Activated CD4-positive, alpha-beta T cell treated with anti-CD3 and anti-CD28 coated beads for 1 hour (primary cell): ENCODE results near the gene RPL10A.
"Not testable (repeated sequence)": the region's sequence is repeated elsewhere in the genome, so short reads cannot be mapped to it uniquely, and the experiment has no call there.

Experiments used
- DNase-seq: peaks from one replicate; pipeline ENCODE4 v3.0.0-alpha.2; 2020

Gene RPL10A

DNA sequence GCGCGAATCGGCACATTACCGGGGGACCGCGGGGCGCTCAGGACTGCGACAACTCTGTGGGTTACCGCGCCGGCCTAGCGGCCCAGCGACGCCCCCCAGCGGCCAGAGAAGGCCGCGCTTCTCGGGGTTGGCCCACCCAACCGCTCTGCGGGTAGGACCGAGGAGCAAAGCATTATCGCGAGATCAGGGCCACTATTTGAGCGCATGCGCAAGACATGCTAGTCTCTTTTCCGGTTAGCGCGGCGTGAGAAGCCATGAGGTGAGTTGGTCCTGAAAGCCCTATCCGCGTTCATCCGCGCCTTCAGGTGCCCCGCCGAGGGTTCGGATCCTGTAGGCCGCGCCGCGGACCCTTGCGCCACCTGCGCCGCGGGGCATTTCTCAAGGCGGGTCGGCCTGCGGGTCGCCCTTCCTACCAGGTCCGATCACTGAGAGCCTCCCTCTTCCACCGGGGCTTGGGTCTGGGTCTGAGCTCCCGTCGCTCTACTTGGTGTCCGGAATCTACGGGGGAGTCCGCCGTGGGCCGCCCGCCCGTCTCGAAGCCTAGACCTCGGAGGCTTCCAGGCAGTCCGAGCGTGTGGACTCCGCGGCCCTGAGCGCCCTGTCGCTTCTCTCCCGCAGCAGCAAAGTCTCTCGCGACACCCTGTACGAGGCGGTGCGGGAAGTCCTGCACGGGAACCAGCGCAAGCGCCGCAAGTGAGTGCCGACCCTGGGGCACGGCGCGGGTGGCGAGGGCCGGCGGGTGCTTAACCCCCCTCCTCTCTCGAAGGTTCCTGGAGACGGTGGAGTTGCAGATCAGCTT is at the start of gene RPL10A:
TSS of gene RPL10A (plus strand) at position 221 of the 799 bp plus-strand sequence. CDS start at position 255, 34 bp downstream.
- DNase-seq: peak; percentile 94

DNA sequence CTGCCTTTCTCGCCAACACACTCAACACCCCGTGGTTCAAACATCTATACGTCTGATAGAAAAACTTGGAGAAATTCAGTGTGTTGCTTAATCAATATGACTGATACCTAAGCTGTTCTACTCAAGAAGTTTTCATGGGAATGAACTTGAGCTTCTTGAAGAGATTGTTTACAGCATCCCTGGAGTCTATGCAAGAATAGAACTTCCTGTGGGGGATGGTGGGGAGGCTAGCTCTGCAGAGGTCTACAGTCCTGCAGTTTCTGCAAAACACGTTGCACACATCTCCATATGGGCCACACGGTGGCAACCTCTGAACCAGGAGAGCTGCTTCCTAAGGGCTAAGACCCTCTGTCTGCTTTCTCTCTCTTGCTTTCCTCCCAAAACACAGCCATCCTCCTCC is 48.8 kb upstream of the RPL10A start:
- no peak for DNase-seq

DNA sequence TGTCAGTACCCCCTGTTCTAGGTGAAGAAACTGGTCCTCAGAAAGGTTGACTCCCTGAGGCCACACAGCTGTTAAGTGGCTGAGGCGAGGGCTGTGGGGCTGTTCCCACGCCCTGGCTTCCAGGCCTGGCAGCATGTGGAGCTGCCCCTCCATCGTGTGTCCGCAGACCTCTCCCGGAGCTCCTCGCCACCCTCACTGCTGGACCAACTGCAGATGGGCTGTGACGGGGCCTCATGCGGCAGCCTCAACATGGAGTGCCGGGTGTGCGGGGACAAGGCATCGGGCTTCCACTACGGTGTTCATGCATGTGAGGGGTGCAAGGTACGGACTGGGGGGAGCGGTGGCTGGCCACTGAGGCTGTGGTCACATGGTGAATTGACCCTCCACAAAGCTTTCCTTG is 48.2 kb upstream of the RPL10A start:
- no peak for DNase-seq

GRCh38 chr6:35425284-35425683 is 42.9 kb upstream of the RPL10A start:
- no peak for DNase-seq

GRCh38 chr6:35426074-35426473 is 42.1 kb upstream of the RPL10A start:
- DNase-seq: no peak

- DNase-seq: no peak
These were observed 40.8 kb upstream of the RPL10A start for GRCh38 chr6:35427435-35427834.

DNA sequence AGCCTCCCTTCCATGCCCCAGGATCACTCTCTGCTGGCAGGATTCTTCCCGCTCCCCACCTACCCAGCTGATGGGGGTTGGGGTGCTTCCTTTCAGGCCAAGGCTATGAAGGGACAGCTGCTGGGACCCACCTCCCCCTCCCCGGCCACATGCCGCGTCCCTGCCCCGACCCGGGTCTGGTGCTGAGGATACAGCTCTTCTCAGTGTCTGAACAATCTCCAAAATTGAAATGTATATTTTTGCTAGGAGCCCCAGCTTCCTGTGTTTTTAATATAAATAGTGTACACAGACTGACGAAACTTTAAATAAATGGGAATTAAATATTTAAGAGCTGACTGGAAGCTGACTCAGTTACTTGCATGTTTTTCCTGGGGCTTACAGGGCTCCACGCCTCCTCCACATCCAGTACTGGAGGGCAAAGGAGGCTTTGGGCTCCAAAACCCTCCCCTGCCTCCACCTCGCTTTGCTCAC is 40.3 kb upstream of the RPL10A start:
- no peak for DNase-seq

GRCh38 chr6:35428421-35429149 is 39.6 kb upstream of the RPL10A start:
- DNase-seq: no peak

- no peak for DNase-seq
These were observed 38.7 kb upstream of the RPL10A start for GRCh38 chr6:35429463-35429862.

DNA sequence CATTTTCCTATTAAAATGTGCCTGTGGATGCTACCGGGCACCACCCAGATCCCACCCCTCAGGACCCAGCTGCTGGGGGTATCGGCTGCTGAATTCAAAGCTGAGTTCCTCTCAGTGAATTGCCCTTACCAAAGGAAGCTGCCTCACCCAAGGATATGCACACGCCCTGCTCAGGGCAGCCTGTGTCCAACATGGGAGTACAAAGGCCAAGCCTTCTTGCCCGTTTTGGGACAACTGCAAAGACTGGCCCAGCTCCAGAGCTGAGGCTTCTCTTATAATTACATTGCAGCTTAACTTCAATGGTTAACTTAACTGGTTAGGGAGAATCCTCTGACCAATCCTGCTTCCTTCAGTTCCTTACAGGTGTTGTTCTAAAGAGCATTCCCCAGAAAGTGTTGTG is 35.9 kb upstream of the RPL10A start:
- no peak for DNase-seq

GRCh38 chr6:35432702-35433101 is 35.5 kb upstream of the RPL10A start:
- not testable (repeated sequence) for DNase-seq

- DNase-seq: no peak
These were observed 32.9 kb upstream of the RPL10A start for GRCh38 chr6:35435074-35435837.

DNA sequence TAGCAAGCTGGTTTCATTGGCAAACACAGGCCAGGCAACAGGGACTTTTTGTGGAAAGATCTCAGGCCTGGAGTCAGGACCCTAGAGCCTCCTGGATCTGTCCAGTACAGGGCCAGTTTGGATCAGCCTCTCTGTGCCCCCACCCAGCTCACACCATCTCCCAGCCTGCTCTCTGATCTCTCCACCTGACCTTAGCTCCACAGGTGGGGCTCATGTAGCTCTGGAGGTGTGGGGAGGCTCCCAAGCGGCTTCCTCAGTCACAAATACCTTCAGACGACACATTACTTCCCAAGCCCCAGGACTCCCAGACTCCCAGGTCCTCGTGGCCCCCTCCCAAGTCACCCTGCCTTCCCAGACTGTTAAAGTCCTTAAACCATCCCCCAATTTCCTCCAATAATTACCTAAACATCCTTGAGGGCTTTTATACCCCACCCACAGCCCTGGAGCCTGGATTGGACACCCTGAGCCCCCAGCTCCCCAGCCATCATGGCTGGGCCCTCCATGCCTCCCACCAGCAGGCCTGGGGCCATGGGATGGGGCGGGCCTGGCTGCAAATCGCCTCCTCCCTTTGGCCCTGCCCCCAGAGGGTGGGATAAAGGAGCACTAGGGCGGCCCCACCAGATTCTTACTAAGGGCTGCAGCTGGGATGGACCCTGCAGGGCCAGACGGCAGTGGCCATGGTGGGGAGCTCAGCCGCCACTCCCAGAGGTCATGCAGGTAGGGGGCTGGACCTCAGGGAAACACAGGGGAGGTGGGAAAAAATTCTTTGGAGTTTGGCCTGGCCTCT is 31.9 kb upstream of the RPL10A start:
- DNase-seq: no peak

- not testable (repeated sequence) for DNase-seq
These were observed 29.7 kb upstream of the RPL10A start for GRCh38 chr6:35438378-35439065.

GRCh38 chr6:35439308-35439707 is 28.9 kb upstream of the RPL10A start:
- DNase-seq: no peak

DNA sequence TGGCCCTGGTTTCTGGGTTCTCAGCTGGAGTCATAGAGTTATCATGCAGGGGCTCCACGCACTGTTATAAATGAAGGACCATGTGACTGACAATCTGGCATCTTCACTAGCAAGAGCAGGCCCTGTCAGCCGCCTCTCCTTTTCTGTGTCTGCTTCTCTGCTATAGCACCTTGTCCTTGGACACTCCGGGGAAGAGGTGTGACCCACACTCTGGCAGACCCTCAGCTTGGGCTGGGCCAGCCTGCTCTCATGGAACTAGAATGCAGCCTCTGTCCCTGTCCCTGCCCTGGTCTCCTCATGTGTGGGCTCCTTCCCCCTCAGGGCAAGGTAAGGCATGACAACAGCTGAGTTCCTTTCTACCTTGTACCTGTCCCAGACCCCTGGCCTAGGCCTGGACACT is 27.0 kb upstream of the RPL10A start:
- no peak for DNase-seq

- no peak for DNase-seq
These were observed 26.6 kb upstream of the RPL10A start for GRCh38 chr6:35441642-35442041.

GRCh38 chr6:35442693-35443092 is 25.5 kb upstream of the RPL10A start:
- DNase-seq: no peak

DNA sequence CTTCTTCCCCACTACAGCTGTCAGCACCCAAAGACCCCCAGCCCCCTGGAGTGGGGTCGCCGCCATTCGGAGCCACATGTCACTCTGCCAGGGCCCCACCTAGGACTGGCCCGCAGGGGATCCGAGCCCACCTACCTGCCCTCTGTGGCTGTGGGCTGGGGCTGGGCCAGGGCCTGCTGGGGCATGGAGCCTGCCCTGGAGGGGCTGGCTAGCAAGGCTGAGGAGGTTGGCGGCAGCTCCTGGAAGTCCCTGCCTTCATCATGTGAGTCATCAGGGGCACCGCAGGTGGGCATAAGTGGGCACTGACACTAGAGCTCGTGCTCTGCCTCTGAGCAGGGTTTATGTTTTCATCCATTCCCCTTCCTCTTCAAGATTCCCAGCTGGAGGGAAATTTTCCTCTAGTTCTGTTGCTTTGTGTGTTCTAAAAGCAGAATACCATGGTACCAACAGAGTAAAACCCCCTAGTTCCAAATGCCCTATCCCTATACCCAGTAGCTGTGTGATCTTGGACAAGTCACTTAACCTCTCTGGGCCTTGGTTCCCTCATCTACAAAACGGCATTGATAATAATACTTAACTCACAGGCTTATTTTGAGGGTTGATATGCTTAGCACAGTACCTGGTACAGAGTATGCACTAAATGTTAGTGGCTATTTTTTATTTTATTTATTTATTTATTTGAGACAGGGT is 24.7 kb upstream of the RPL10A start:
- DNase-seq: no peak

DNA sequence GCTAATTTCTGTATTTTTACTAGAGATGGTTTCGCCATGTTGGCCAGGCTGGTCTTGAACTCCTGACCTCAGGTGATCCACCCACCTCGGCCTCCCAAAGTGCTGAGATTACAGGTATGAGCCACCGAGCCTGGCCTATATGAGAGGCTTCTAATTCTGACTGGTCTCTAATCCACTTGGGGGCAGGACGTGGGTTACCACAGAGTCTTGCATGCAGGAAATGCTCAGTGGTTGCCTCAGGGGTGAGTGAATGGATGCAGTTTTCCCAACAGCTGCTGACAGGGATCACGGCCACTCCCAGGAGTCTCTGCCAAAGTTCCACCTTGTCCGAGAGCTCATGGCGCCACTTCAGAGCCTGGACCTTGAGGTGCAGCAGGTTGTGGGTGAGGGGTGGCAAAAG is 22.5 kb upstream of the RPL10A start:
- no peak for DNase-seq

DNA sequence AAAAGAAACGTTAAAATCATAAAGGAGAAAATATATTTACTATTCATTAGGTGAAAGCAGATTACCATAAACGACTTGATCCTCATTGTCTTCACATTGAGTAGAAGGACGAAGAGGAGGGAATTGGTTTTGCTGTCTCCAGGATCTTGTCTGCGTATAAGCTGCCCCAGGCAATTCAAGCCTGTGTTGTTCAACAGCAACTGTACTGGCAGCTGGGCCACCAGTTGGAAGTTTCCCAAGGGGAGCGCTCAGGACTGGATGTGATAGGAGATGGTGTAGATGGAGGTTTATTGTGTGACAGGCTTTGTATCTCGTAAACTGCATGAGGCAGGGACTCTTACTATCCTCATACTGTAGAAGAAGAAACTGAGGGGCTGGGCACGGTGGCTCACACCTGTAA is 20.0 kb upstream of the RPL10A start:
- no peak for DNase-seq
